ENCODE measurements around the gene WWC1. TPM values are rescaled to one million over a fixed set of nuclear protein-coding genes. Genes with fewer than 3 reads are reported as not detected.

The WWC1 gene
- total RNA-seq, 1 experiment from 2014 or later: 190 TPM

DNA sequence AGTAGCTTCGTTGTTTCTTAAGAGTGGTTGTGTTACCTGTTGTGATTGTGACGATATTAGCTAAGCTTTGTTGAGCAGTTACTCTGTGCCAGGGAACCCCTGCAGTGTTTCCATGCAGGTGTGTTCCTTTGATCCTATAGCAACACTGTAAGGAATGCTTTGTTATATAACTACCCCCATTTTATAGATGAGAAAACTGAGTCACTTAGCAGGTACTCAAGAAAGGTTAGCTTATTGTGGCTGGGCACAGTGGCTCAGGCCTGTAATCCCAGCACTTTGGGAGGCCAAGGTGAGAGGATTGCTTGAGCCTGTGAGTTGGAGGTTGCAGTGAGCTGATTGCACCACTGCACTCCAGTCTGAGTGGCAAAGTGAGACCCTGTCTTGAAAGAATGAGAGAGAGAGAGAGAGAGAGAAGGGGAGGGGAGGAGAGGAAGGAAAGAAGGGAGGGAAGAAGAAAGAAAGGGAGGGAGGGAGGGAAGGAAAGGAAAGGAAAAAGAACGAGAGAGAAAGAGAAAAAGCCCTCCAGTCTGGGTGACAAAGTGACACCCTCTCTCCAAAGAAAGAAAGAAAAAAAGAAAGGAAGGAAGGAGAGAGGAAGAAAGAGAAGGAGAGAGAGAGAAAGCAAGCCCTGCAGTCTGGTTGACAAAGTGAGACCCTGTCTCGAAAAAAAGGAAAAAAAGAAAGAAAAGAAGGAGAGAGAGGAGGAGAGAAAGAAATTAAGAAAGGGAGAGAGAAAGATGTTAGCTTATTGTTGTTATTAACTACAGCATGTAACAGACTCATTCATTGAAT lies 109.2 kb downstream of the WWC1 start:
- TF ChIP-seq, protein P1, sequence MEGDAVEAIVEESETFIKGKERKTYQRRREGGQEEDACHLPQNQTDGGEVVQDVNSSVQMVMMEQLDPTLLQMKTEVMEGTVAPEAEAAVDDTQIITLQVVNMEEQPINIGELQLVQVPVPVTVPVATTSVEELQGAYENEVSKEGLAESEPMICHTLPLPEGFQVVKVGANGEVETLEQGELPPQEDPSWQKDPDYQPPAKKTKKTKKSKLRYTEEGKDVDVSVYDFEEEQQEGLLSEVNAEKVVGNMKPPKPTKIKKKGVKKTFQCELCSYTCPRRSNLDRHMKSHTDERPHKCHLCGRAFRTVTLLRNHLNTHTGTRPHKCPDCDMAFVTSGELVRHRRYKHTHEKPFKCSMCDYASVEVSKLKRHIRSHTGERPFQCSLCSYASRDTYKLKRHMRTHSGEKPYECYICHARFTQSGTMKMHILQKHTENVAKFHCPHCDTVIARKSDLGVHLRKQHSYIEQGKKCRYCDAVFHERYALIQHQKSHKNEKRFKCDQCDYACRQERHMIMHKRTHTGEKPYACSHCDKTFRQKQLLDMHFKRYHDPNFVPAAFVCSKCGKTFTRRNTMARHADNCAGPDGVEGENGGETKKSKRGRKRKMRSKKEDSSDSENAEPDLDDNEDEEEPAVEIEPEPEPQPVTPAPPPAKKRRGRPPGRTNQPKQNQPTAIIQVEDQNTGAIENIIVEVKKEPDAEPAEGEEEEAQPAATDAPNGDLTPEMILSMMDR (IDR thresholded peaks at IDR 0.05; ENCODE audit: unreplicated experiment): no peak
- Mint-ChIP-seq H3K36me3 (ENCODE audit: insufficient read depth, unreplicated experiment) (peaks cover 60% of the 10 kb centered on the region), H3K4me3 (ENCODE audit: low read depth, unreplicated experiment) (no peak overlapping the region), H3K4me1 (ENCODE audit: low read depth, unreplicated experiment) (peaks cover 43% of the 10 kb centered on the region), H3K27ac (ENCODE audit: unreplicated experiment) (peak overlapping the region; percentile 81), H3K9me3 (ENCODE audit: low read depth, unreplicated experiment) (no peaks in the 10 kb centered on the region), H3K27me3 (ENCODE audit: unreplicated experiment) (no peaks in the 10 kb centered on the region)
- intact Hi-C loops (cut with micrococcal nuclease; ENCODE audit: unreplicated experiment): loop anchor here (1.0 to 5.0 kb wide), 4 partner anchors 32 to 108 kb away; partner anchors contain the start of gene WWC1
- DNase-seq: no peak
- CTCF ChIA-PET: interaction anchor here (0.6 to 1.8 kb wide), 4 partner anchors 40 to 109 kb away, joined by 3 to 8 read pairs (median 4); partner anchors contain the start of gene WWC1
- BruUV-seq (replicated peaks): no TSS peak

DNA sequence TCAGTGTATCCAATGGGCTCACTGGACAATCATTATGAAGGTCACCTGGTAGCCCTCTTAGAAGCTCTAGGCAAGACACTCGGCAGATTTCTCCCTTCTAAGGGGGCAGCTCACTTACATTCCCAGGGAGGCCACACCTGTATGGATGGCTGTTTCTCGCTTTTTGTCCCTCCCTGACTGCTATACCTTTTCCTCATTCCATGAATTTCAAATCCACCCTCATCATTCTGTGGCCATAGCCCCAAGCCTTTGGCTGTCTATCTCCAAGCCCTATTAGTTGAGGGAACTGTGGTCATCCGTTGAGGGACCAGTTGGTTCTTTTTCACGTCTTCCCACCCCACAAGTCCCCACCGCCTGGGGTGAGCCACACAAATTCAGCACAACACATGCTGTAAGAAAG lies 109.8 kb downstream of the WWC1 start:
- BruUV-seq (replicated peaks): no TSS peak
- intact Hi-C loops (cut with micrococcal nuclease; ENCODE audit: unreplicated experiment): loop anchor here (1.0 to 5.0 kb wide), 4 partner anchors 33 to 109 kb away; partner anchors contain the start of gene WWC1
- Mint-ChIP-seq H3K36me3 (ENCODE audit: insufficient read depth, unreplicated experiment) (peaks cover 60% of the 10 kb centered on the region), H3K4me1 (ENCODE audit: low read depth, unreplicated experiment) (peaks cover 43% of the 10 kb centered on the region), H3K27me3 (ENCODE audit: unreplicated experiment) (no peaks in the 10 kb centered on the region), H3K9me3 (ENCODE audit: low read depth, unreplicated experiment) (no peaks in the 10 kb centered on the region), H3K4me3 (ENCODE audit: low read depth, unreplicated experiment) (no peak overlapping the region), H3K27ac (ENCODE audit: unreplicated experiment) (peak overlapping the region; percentile 81)
- CTCF ChIA-PET: interaction anchor here (0.6 to 1.8 kb wide), 10 partner anchors 36 to 132 kb away, joined by 3 to 14 read pairs (median 4); partner anchors contain the start of gene WWC1
- DNase-seq: peak; percentile 15
- TF ChIP-seq, protein P1 (IDR thresholded peaks at IDR 0.05; ENCODE audit: unreplicated experiment): no peak

DNA sequence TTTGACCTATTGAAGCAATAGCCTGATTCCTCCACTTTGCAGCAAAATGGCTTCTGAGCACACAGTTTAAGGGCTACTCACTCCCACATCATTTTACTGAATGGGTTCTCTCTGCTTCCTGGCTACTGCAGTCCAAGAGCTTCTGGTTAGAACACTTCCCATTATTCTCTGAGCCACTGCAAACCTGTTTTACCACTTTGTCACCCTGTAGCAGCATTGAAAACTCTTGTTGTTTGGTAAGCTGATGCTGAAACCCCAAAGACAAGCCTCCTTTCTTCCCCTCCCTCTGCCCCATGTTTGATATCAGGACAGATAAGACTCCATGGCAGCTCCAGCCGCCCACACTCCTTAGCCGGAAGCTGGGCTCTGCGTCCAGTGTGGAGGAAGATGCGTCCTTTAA lies 110.4 kb downstream of the WWC1 start:
- no peak overlapping the region for H3K4me3 Mint-ChIP-seq (ENCODE audit: low read depth, unreplicated experiment)
- CTCF ChIA-PET: interaction anchor here (0.8 to 1.8 kb wide), 12 partner anchors 10 to 133 kb away, joined by 3 to 14 read pairs (median 4); partner anchors contain the start of gene WWC1

DNA sequence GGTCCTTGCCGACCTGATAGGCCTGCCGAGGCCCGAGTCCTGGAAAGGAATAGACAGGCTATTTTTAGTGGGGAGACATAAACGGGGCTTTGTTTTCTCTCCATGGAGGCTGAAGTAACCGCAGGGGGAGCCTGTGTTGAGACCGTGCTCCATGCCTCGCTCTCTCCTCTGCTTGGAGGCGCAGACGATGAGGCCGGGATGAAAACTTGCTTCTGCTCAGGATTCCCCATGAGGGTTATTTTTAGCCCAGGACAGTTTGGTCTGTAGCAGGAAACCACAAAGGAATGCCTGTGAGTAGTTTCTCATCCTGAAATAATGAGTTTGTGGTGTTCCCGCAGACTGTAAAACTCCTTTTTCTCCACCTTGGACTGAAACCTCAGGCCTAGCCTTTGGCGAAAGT lies 112.9 kb downstream of the WWC1 start:
- Mint-ChIP-seq H3K4me1 (ENCODE audit: low read depth, unreplicated experiment) (peaks cover 45% of the 10 kb centered on the region), H3K27ac (ENCODE audit: unreplicated experiment) (no peak overlapping the region), H3K4me3 (ENCODE audit: low read depth, unreplicated experiment) (no peak overlapping the region), H3K27me3 (ENCODE audit: unreplicated experiment) (no peaks in the 10 kb centered on the region), H3K36me3 (ENCODE audit: insufficient read depth, unreplicated experiment) (peaks cover 63% of the 10 kb centered on the region), H3K9me3 (ENCODE audit: low read depth, unreplicated experiment) (no peaks in the 10 kb centered on the region)
- TF ChIP-seq, protein P1 (IDR thresholded peaks at IDR 0.05; ENCODE audit: unreplicated experiment): no peak
- intact Hi-C loops (cut with micrococcal nuclease; ENCODE audit: unreplicated experiment): loop anchor here (5.0 kb wide), 1 partner anchor 112 kb away; the partner anchor contains the start of gene WWC1
- CTCF ChIA-PET: interaction anchor here (0.6 to 0.7 kb wide), 2 partner anchors 112 to 270 kb away, joined by 3 to 5 read pairs; no protein-coding TSS in a partner anchor
- no TSS peak for BruUV-seq (replicated peaks)
- DNase-seq: no peak

More for the DNA sequence above, 110.4 kb downstream of the WWC1 start:
- peak; percentile 74 for DNase-seq
- peaks cover 43% of the 10 kb centered on the region for H3K4me1 Mint-ChIP-seq (ENCODE audit: low read depth, unreplicated experiment)
- peak overlapping the region; percentile 81 for H3K27ac Mint-ChIP-seq (ENCODE audit: unreplicated experiment)
- TF ChIP-seq, protein P1 (IDR thresholded peaks at IDR 0.05; ENCODE audit: unreplicated experiment): no peak
- intact Hi-C loops (cut with micrococcal nuclease; ENCODE audit: unreplicated experiment): loop anchor here (1.0 to 5.0 kb wide), 5 partner anchors 34 to 133 kb away; partner anchors contain the start of gene WWC1
- no peaks in the 10 kb centered on the region for H3K9me3 Mint-ChIP-seq (ENCODE audit: low read depth, unreplicated experiment)
- H3K36me3 Mint-ChIP-seq (ENCODE audit: insufficient read depth, unreplicated experiment): peaks cover 61% of the 10 kb centered on the region
- H3K27me3 Mint-ChIP-seq (ENCODE audit: unreplicated experiment): no peaks in the 10 kb centered on the region
- BruUV-seq (replicated peaks): no TSS peak

Measured in Calu3 (cell line).